HG03045 (cell line): Measurements from ENCODE around the gene THEM5.

Experiments used
- ATAC-seq: cut with Tn5 transposase; IDR thresholded peaks from one replicate; pipeline ENCODE4 v1.9.1; 2021; ENCODE audit warnings: mild to moderate bottlenecking, moderate library complexity; ENCODE audit not compliant: unreplicated experiment

THEM5 gene

DNA sequence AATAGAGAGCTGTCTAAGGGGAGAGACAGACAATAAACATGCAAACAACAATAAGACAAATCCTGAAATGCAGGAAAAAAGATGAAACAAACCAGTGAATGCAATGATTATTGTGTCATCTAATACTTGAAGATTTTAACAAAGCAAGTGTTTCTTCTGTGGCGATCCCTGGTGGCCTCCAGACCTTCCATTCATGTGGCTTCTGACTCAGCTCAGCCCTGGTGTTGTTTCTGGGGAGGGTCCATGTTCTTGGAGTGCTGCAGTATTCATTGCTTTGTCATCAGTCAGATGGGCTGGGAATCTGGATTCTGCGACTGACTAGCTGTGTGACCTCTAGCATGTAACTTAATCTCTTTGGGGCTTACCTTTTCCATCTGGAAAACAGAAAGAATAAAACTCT lies 12.4 kb downstream of the THEM5 start:
- no peak for ATAC-seq

DNA sequence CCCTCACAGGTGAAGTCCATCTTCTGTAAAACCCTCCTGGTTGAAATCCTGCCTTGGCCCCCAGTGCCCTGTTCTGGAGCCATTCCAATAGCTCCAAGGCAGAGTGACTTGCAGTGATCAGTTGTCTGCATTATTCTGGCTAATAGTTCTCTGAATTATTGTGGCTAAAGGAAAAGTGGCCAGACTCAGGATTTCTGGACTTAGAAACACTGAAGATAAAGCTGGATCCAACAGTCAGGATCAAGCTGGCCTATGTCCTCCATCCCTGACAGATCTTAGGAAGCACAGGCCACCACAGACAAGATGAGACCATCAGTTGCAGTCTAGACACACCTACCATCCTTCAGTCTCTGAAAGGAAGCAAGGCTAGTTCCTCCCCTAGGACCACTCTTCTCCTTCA lies 13.1 kb downstream of the THEM5 start:
- no peak for ATAC-seq

- no peak for ATAC-seq
These were observed 13.8 kb downstream of the THEM5 start, which contains the start of gene C2CD4D for GRCh38 chr1:151839457-151840403. Gene C2CD4D, minus strand, starts transcription at chr1:151839820. Its CDS starts 831 bp downstream, at chr1:151838989.

DNA sequence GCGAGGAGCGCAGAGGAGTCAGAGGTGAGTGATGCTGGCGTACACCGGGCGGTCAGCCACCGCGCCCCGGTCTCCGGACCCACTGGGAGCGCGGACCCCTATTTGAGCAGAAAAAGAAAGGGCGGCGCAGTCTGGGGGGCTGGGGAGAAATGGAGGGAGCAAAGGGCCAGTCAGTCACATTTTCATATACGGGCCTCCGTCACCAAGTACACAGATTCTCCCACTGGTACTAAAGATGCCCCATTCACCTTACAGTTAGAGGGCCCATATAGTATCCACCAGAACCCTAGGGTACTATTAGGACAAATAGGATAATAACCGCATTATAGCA lies 14.5 kb downstream of the THEM5 start:
- no peak for ATAC-seq

GRCh38 chr1:151838222-151839081 lies 15.1 kb downstream of the THEM5 start:
- no peak for ATAC-seq

- no peak for ATAC-seq
These were observed 15.7 kb downstream of the THEM5 start for GRCh38 chr1:151837884-151838221.

DNA sequence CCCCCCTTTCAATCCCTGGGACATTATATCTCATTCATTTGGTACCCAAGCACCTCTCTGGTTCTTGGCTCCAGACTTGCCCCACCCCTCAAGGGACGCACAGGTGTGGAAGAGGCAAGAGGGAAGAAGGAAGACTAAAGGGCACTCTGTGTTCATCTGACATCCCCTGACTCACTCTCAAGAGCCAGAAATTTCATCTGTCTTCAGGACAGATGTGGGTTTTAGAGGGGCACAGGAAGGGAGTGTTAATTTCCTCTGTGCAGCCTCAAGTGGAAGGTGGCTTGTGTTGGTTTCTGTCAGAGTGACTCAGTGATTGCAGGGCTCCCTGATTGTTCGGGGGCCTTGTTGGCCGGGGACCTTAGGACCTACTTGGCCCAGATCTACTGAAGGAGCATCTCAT lies 16.3 kb downstream of the THEM5 start:
- no peak for ATAC-seq

DNA sequence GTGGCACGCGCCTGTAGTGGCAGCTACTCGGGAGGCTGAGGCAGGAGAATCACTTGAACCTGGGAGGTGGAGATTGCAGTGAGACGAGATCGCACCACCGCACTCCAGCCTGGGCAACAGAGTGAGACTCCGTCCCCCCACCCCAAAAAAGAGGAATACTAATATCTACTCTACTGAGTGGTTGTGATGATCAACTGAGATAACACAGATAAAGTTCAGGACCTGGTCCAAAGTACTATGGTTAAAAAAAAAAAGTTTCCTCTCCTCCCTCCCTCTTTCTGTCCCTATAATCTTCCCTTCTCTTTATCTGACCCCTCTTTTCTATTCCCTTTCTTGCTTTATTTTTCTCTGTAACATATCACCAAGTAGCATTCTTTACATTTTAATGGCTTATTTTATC lies 17.9 kb downstream of the THEM5 start:
- ATAC-seq, result no peak

DNA sequence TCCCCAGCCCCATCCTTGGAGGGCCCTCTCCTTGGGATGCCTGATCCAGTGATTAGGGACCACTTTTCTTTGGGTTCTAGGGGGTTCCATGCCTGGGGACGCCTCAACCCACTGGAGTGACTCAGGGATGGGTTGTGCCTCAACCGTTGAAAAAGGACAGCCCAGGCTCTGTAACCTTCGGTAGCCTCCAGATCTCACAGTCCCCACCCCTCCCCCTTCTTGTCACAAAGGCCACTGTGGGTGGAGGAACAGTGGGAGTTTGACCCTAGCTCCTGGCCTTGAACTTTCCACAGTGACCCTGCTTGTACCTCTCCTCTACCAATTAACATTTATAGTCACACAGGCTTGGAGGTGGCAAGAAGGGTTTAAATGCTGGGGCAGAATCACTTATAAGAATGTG lies 19.3 kb downstream of the THEM5 start:
- ATAC-seq, result no peak

- ATAC-seq, result no peak
These were observed 20.2 kb downstream of the THEM5 start for GRCh38 chr1:151833172-151833900.

GRCh38 chr1:151832318-151832980 lies 21.1 kb downstream of the THEM5 start:
- no peak for ATAC-seq

GRCh38 chr1:151831605-151832004 lies 21.9 kb downstream of the THEM5 start, which contains the start of gene RORC:
Gene RORC, minus strand, starts transcription at chr1:151831802. Its CDS starts 38 bp downstream, at chr1:151831764.
- no peak for ATAC-seq

- ATAC-seq, result no peak
These were observed 22.3 kb downstream of the THEM5 start for GRCh38 chr1:151831256-151831591.

DNA sequence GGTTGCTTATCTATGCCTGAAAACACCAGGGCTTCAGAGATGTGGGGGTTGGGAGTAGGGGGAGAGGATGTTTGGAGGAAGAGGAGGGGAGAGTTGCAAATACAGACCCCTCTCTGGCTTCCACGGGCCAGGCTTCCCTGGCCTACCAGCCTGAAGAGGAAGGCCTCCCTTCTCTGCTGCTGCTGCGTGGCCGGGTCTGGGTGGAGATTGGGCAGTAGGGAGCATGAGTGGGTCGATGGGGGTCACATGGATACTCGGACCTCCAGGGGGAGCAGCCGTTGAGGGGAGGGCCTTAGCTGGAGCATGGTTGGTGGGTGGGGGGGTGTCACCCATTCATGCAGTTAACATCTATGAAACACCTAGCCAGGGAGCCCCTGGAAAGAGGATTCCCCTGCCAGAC lies 23.5 kb downstream of the THEM5 start:
- no peak for ATAC-seq

GRCh38 chr1:151829352-151830046 lies 24.0 kb downstream of the THEM5 start:
- no peak for ATAC-seq

GRCh38 chr1:151828921-151829320 lies 24.6 kb downstream of the THEM5 start:
- ATAC-seq, result no peak

- no peak for ATAC-seq
These were observed 25.7 kb downstream of the THEM5 start for GRCh38 chr1:151827853-151828252.

GRCh38 chr1:151825751-151826660 lies 27.5 kb downstream of the THEM5 start:
- no peak for ATAC-seq

DNA sequence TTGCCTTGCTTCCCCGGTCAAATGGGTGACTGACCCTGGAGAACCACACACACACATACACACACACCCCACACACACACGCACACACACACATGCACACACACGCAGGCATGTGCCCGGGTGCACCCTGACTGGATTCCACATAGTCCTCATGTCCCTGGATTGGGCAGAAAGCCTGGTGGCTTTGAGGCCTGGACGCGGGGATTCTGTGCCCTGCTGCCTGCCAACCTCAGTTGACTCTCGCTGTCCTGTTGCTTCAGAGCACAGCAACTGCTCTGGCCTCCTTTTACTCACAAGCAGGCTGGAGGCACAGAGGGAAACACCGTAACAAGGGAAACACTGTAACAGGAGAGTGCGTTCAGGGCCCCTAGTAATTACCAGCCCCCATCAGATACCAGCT lies 28.3 kb downstream of the THEM5 start:
- no peak for ATAC-seq
